SKM-1 (cell line): ENCODE results near the gene MAP3K5.
A peak's percentile ranks its signal among the peaks of the same experiment; 100 is the strongest.

ENCODE experiments used
- DNase-seq: peaks from one replicate; lab custom pipeline; 2025; ENCODE audit not compliant: unreplicated experiment; lab: John Stamatoyannopoulos, UW

MAP3K5 gene

DNA sequence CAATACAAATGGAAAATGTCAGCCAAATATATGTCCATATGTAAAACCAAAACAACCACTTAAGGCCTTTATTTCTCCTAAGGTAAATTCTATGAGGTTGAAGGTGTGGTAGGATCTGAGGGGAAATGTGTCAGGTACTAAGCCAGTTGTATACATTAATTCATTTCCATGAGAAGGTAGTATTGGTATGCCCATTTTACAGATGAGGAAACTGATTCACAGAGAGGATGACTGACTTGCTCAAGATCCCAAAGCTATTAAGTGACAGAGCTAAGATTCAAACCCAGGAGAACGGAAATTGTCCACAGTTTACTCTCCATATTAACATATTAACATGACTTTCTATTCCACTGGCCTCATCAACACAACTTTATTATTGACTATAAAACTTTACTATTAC is 177.9 kb downstream of the MAP3K5 start:
- DNase-seq = no peak

DNA sequence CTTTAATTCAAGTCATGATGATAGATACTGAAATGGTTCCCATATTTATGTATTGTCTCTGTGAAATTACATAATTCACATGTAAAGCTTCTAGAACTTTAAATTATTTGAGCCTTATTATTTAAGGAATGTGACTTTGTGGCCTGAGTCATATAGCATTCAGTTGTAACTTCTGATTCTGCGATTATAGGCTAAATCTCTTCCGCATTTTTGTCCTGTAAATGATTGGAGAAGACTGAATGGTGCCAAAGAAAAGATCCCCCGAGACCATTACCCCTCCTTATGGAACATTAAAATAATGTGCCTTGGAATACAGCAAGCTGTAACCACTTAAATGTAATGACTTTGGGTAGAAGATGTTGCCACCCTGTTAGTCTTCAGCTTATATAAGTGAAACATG is 178.8 kb downstream of the MAP3K5 start:
- DNase-seq = no peak

- no peak for DNase-seq
Measured at GRCh38 chr6:136612666-136613389, 179.4 kb downstream of the MAP3K5 start.

GRCh38 chr6:136611746-136612145 is 180.5 kb downstream of the MAP3K5 start:
- DNase-seq = no peak

DNA sequence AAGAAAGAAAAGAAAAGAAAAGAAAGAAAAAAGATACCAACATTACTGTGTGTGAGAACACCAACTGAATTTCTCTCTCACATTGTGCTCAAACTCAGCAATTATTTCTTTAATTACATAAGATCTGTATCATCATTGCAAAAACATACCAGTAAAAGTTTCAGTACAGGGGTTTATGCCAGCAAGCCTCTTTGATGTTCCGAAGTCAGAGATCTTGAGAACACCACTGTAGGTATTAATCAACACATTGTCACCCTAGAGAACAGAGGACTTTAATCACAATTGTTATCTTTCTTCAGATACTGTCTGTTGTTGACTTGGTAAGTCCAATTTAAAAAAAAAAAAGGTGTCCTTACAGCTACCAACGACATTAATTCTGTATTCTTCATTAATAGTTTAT is 181.1 kb downstream of the MAP3K5 start:
- no peak for DNase-seq

GRCh38 chr6:136609873-136610706 is 182.2 kb downstream of the MAP3K5 start:
- DNase-seq = peak; percentile 78

GRCh38 chr6:136608991-136609390 is 183.3 kb downstream of the MAP3K5 start:
- DNase-seq = no peak

DNA sequence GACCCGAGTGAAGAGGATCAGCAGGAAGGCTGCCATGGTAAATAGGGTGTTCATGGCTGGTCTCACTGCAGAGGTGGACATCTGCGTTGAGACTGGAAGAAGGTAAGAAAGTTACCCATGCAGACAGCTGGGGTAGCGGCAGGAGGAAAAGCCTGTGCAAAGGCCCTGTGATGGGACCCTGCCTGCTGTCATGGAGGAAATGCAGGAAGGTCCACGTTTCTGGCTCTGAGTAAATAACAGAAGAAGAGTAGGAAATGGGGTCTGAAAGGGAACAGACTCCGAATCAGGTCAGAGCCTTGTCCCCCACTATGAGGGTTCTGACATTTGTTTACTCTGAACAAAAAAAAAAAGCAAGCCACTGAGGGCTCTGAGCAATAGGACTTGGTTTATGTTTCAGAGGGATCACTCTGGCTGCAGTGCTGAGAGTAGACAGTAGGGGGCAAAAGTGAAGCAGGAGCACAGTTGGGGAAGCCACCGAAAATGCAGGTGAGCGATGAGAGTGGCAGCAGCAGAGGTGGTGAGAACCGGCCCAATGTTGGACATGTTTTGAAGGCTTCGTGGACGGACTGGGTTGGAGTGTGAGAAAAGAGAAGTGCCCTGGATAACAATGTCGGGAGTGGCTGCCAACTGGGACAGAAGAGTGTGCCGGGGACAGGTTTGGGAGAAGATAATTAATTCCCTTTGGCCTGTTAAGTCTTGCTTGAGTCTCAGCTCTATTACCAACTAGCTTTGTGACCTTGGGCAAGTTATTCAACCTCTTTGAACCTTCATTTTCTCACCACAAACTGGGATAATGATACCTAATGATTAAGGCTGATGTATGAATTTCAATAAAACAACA is 184.1 kb downstream of the MAP3K5 start:
- DNase-seq = peak; percentile 53

DNA sequence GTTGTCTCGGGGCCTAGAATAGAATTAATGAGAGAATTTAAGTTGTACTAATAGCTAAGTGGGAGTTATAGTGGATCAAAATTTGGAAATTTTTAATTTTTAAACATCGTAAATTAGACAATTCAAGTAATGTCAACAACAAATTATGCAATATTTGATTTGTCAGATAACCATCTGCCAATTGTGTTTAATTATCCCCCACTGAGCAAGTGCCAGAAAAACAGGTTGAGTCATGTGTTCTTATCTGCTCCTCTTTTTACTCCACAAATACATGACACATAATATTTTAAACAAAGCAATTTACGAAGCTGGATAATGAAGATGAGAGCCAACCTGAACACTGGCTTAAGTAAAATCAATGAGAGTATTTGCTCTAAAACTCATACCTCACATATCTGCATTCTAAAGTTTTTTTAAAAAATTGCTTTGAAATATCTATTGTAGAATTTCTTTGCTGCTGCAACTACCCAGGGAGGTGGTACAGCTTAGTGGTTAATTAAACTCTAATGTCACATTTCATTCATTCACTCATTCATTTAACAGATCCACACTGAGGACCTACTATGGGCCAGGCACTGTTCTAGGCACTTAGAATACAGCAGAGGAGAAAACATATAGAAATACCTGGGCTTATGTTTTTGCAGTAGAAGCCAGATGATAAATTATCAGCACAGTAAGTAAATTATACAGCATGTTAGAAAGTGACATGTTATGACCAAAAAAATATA is 184.9 kb downstream of the MAP3K5 start:
- no peak for DNase-seq

- no peak for DNase-seq
Measured at GRCh38 chr6:136604928-136605510, 187.3 kb downstream of the MAP3K5 start.

- no peak for DNase-seq
Measured at GRCh38 chr6:136604328-136604825, 187.9 kb downstream of the MAP3K5 start.

- no peak for DNase-seq
Measured at GRCh38 chr6:136600818-136601217, 191.5 kb downstream of the MAP3K5 start.

DNA sequence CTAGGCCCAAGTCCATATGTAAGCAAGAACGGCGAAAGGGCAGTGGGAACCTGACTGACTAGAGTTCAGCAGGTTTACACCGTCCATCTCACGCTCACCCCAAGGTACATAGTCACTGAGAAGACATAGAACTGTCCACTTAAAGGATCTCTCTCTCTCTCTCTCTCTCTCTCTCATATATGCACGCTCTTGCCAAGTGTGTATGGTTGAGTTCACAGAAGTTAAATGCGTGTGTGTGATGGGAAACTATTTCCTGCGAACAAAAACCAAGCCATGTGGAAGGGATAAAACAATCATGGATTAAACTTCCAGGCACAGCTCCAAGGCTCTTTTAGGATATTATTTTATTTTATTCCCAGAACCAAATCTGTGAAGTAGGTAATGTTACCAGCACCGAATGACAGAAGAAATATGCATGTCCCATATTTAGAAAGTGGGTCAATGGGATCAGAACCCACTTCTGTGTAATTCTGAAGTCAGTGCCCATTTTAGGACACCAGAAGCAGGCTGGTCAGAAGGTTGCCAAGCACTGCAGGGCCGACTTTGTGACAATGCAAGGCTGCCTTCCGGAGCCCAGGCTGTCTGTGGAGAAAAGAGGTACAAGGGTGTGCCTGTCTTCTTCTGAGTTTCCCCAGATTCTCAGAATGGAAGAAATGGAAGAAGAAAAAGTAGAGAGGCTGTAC is 192.8 kb downstream of the MAP3K5 start:
- no peak for DNase-seq

- DNase-seq = no peak
Measured at GRCh38 chr6:136598048-136598447, 194.2 kb downstream of the MAP3K5 start.

DNA sequence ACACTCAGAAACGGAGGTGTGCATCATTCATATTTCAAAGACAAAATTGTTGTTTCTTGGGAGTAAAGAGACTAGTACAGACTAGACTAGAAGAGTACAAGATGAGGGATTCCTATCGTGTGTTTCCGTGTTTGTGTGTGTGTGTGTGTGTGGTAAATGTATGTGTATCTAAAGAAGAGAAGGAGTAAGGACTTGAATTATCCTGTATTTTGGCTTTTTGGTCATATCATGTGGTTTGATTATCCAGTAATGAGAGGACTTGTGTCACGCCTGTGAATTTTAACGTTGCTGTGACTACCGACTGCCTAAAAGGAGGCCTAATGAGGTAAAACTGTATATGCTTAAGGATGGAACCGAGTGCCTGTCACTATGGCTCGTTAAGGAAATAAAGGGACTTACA is 197.6 kb downstream of the MAP3K5 start:
- no peak for DNase-seq

- DNase-seq = peak; percentile 21
Measured at GRCh38 chr6:136593748-136594490, 198.4 kb downstream of the MAP3K5 start.

GRCh38 chr6:136592930-136593673 is 199.2 kb downstream of the MAP3K5 start:
- DNase-seq = no peak

DNA sequence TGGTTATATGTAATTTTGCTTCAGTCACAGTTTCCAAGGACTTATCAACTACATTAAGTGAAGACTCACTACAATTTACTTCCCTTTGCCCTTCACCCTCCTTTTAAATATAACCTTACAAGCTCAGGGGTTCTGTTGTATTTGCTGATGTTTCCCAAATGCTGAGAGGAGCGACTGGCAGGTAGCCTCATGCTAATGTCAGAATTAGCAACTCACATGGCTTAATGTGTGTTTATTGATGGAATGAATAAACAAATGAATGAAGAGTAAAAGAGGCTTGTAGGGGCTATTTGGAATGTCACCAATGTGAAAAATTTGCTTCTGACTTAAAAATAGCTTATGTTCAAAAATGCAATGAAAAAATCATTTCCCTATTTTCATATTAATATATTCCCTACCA is 200.7 kb downstream of the MAP3K5 start:
- no peak for DNase-seq
